Lung (tissue), 12 donors: ENCODE results near the gene COLQ. TPM values are rescaled to one million over a fixed set of nuclear protein-coding genes. Genes with fewer than 3 reads are reported as not detected.
A peak's percentile ranks its signal among the peaks of the same experiment; 100 is the strongest.

Source experiments
- ATAC-seq: fragments of 200-7000 bp; cut with Tn5 transposase; one replicate; pipeline ENCODE4 v1.9.1; 2020; ENCODE audit warnings: moderate number of reproducible peaks; ENCODE audit not compliant: insufficient read depth, low FRiP score
- DNase-seq, 3 donors: peaks; one replicate each; pipeline ENCODE4 v3.0.0-alpha.2; 2013 to 2017
- H3K27ac ChIP-seq, 2 donors: one replicate each; pipeline ENCODE4 v1.5.1; 2013; ENCODE audit warnings: mild to moderate bottlenecking in 2 of 2, moderate library complexity in 2 of 2, control low read depth in 1 of 2, inconsistent platforms in 1 of 2, low read depth in 1 of 2, low read length in 1 of 2
- H3K27me3 ChIP-seq, 3 donors: one replicate each; pipeline ENCODE4 v1.5.1; 2013; ENCODE audit warnings: low read length in 2 of 3; ENCODE audit not compliant: control insufficient read depth in 3 of 3, insufficient read depth in 3 of 3
- H3K36me3 ChIP-seq, 4 donors: one replicate each; pipeline ENCODE4 v1.5.1; 2013; ENCODE audit warnings: low read length in 4 of 4, mild to moderate bottlenecking in 1 of 4, moderate library complexity in 1 of 4; ENCODE audit not compliant: control insufficient read depth in 4 of 4, insufficient read depth in 4 of 4
- H3K4me1 ChIP-seq, 5 donors: one replicate each; pipeline ENCODE4 v1.5.1; 2013; ENCODE audit warnings: low read length in 5 of 5, mild to moderate bottlenecking in 2 of 5, moderate library complexity in 1 of 5; ENCODE audit not compliant: control insufficient read depth in 5 of 5, insufficient read depth in 5 of 5
- H3K4me3 ChIP-seq: one replicate; pipeline ENCODE4 v1.5.1; 2013; ENCODE audit warnings: mild to moderate bottlenecking, control low read depth, moderate library complexity
- H3K9ac ChIP-seq, 2 donors: one replicate each; pipeline ENCODE4 v1.5.1; 2013; ENCODE audit warnings: low read length in 2 of 2, control low read depth in 1 of 2; ENCODE audit not compliant: insufficient read depth in 1 of 2
- H3K9me3 ChIP-seq, 4 donors: one replicate each; pipeline ENCODE4 v1.5.1; 2013; ENCODE audit warnings: low read length in 3 of 4, mild to moderate bottlenecking in 1 of 4, moderate library complexity in 1 of 4; ENCODE audit not compliant: control insufficient read depth in 4 of 4, insufficient read depth in 3 of 4
- CTCF ChIP-seq: IDR thresholded peaks from 2 replicates; pipeline ENCODE4 v1.5.1; 2012; ENCODE audit warnings: mild to moderate bottlenecking; ENCODE audit errors: control extremely low read depth, extremely low read depth
- WGBS, 2 donors: extraction: QIAGEN DNeasy Blood & Tissue Kit; methylation state at CpG; one replicate each; pipeline ENCODE4 v1.1.7; 2013; 5-methylcytosine and 5-hydroxymethylcytosine counted together
- polyA plus RNA-seq, 2 donors: library from polyadenylated mRNA; stranded (reverse); fragments of 200-250 nt; gene quantifications; one replicate each; pipeline ENCODE4 v1.2.1, GENCODE V29; 2013
- total RNA-seq, 2 donors: library from RNA; depleted of rRNA in 1 of 2; stranded (reverse); fragments of >200 nt in 1 of 2; gene quantifications; one replicate each; pipeline ENCODE4 v1.2.1, GENCODE V29; 2014 to 2021
- donor health status: control.
- donor health status: control.
- donor health status: Bipolar disorder and iron deficiency.
- donor health status: healthy.
- donor health status: DM: yes; HTN: yes; CAD: no.

COLQ gene
- total and polyA plus RNA-seq, 4 donors: 0.90 to 5.1 (median 1.9) TPM

DNA sequence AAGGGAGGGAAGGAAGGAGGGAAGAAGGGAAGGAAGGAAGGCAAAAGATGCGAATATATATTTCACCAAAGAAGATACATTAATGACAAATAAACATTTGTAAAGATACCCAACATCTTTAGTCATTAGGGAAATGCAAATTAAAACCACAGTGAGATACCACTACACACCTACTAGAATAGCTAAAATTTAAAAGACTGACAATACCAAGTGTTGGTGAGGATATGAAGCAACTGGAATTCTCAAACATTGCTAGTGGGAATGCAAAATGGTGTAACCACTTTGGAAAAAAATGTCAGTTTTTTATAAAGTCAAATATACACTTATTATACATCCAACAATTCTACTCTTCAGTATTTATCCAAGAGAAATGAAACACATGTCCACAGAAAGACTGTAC, 4.3 kb upstream of the COLQ start:
- Histone ChIP-seq H3K9ac (no peak overlapping the region), H3K36me3 (no peaks in the 10 kb centered on the region), H3K9me3 (no peaks in the 10 kb centered on the region), H3K27ac (no peak overlapping the region), H3K27me3 (no peaks in the 10 kb centered on the region), H3K4me1 (peaks cover 0 to 31% (median 6%) of the 10 kb centered on the region in 5 donors), H3K4me3 (no peak overlapping the region)
- no peak for TF ChIP-seq CTCF
- ATAC-seq (no peak), DNase-seq (no peak)
- 97 to 100% methylated on average over 1 of the region's 1 CpG for WGBS, 2 donors

- Histone ChIP-seq H3K27me3 (no peaks in the 10 kb centered on the region), H3K4me3 (no peak overlapping the region), H3K9me3 (no peaks in the 10 kb centered on the region), H3K4me1 (peaks cover 0 to 31% (median 10%) of the 10 kb centered on the region in 5 donors), H3K36me3 (no peaks in the 10 kb centered on the region), H3K9ac (no peak overlapping the region), H3K27ac (no peak overlapping the region)
- no peak for DNase-seq
- no peak for TF ChIP-seq CTCF
- no peak for ATAC-seq
- WGBS, 2 donors: 78 to 82% methylated on average over 6 of the region's 6 CpGs
Measured at GRCh38 chr3:15523660-15524417, 2.3 kb upstream of the COLQ start.

DNA sequence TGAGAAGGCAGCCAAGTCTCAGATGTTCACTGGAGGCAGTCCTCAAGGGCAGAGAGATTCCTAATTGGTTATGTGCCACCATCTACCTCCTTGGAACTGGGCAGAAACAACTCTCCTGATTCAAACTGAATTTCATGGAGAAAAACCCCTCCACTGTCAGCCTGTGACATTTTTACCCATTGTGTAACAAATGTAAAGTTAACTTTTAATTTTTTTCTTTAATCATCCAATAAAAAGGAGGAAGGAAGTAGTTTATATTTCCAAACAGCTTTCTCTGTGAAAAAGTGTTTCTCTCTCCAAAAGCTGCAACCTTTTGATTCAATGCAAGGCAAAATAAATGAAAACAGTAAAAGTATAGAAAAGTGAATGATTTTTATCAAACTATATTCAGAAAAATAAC, 510 bp upstream of the COLQ start:
- DNase-seq (peak in 1 of 3 donors; percentile 8), ATAC-seq (no peak)
- no peak overlapping the region for H3K4me3 ChIP-seq
- no peak overlapping the region for H3K9ac ChIP-seq
- no peaks in the 10 kb centered on the region for H3K36me3 ChIP-seq
- no peak overlapping the region for H3K27ac ChIP-seq
- TF ChIP-seq CTCF: no peak
- H3K9me3 ChIP-seq: no peaks in the 10 kb centered on the region
- H3K4me1 ChIP-seq: peaks cover 0 to 28% (median 10%) of the 10 kb centered on the region in 5 donors
- H3K27me3 ChIP-seq: no peaks in the 10 kb centered on the region
